ENCODE results near the gene GAS7. TPM values are rescaled to one million over a fixed set of nuclear protein-coding genes. Genes with fewer than 3 reads are reported as not detected.

The GAS7 gene
- total RNA-seq, 1 donor from 2014 or later: 50.6 TPM

- Histone ChIP-seq H3K36me3 (no peaks in the 10 kb centered on the region), H3K9me3 (no peaks in the 10 kb centered on the region), H3K27me3 (no peaks in the 10 kb centered on the region), H3K4me3 (no peak overlapping the region), H3K27ac (no peak overlapping the region), H3K4me1 (no peaks in the 10 kb centered on the region)
- intact Hi-C loops (cut with DNase I): no loop called here
- ATAC-seq (peak; percentile 39), DNase-seq (no peak)
- no peak for TF ChIP-seq CTCF (IDR thresholded peaks at IDR 0.05)
Observed at GRCh38 chr17:10224582-10225195, 26.3 kb upstream of the GAS7 start.

- Histone ChIP-seq H3K36me3 (no peaks in the 10 kb centered on the region), H3K9me3 (no peaks in the 10 kb centered on the region), H3K27me3 (no peaks in the 10 kb centered on the region), H3K4me1 (no peaks in the 10 kb centered on the region), H3K27ac (no peak overlapping the region), H3K4me3 (no peak overlapping the region)
- intact Hi-C loops (cut with DNase I): no loop called here
- ATAC-seq (no peak), DNase-seq (no peak)
- TF ChIP-seq CTCF (IDR thresholded peaks at IDR 0.05): no peak
Observed at GRCh38 chr17:10219193-10219592, 20.8 kb upstream of the GAS7 start.

GRCh38 chr17:10217916-10218315, 19.5 kb upstream of the GAS7 start:
- Histone ChIP-seq H3K4me3 (no peak overlapping the region), H3K4me1 (no peaks in the 10 kb centered on the region), H3K36me3 (no peaks in the 10 kb centered on the region), H3K27ac (no peak overlapping the region), H3K9me3 (no peaks in the 10 kb centered on the region), H3K27me3 (no peaks in the 10 kb centered on the region)
- intact Hi-C loops (cut with DNase I): no loop called here
- ATAC-seq: peak; percentile 49
- no peak for TF ChIP-seq CTCF (IDR thresholded peaks at IDR 0.05)
- no peak for DNase-seq

GRCh38 chr17:10216213-10216938, 18.0 kb upstream of the GAS7 start:
- no peaks in the 10 kb centered on the region for H3K4me1 ChIP-seq
- DNase-seq (no peak), ATAC-seq (no peak)
- no peaks in the 10 kb centered on the region for H3K36me3 ChIP-seq
- no peak overlapping the region for H3K27ac ChIP-seq
- no peaks in the 10 kb centered on the region for H3K9me3 ChIP-seq
- no peaks in the 10 kb centered on the region for H3K27me3 ChIP-seq
- intact Hi-C loops (cut with DNase I): no loop called here
- no peak for TF ChIP-seq CTCF (IDR thresholded peaks at IDR 0.05)
- H3K4me3 ChIP-seq: no peak overlapping the region

GRCh38 chr17:10215286-10215685, 16.9 kb upstream of the GAS7 start:
- Histone ChIP-seq H3K4me3 (no peak overlapping the region), H3K27me3 (no peaks in the 10 kb centered on the region), H3K27ac (no peak overlapping the region), H3K9me3 (no peaks in the 10 kb centered on the region), H3K4me1 (no peaks in the 10 kb centered on the region), H3K36me3 (no peaks in the 10 kb centered on the region)
- intact Hi-C loops (cut with DNase I): no loop called here
- DNase-seq: no peak
- no peak for ATAC-seq
- TF ChIP-seq CTCF (IDR thresholded peaks at IDR 0.05): no peak
